Skin epidermis (tissue), 12 donors: Measurements from ENCODE around the gene IL18R1.
"Not testable (repeated sequence)": the region's sequence is repeated elsewhere in the genome, so short reads cannot be mapped to it uniquely, and the experiment has no call there.

Source experiments
- H3K27ac ChIP-seq, 21 experiments: fragments of 200-600 bp; sonication (generic) in 11 of 21; one replicate each; pipeline ENCODE4 v1.5.0; 2020; ENCODE audit warnings: mild to moderate bottlenecking in 3 of 21, inconsistent platforms in 2 of 21, moderate library complexity in 2 of 21
- H3K4me3 ChIP-seq, 7 experiments: fragments of 200-600 bp; sonication (generic) in 2 of 7; one replicate each; pipeline ENCODE4 v1.5.0; 2020; ENCODE audit warnings: inconsistent platforms in 2 of 7, mild to moderate bottlenecking in 2 of 7, moderate library complexity in 1 of 7

IL18R1 gene

DNA sequence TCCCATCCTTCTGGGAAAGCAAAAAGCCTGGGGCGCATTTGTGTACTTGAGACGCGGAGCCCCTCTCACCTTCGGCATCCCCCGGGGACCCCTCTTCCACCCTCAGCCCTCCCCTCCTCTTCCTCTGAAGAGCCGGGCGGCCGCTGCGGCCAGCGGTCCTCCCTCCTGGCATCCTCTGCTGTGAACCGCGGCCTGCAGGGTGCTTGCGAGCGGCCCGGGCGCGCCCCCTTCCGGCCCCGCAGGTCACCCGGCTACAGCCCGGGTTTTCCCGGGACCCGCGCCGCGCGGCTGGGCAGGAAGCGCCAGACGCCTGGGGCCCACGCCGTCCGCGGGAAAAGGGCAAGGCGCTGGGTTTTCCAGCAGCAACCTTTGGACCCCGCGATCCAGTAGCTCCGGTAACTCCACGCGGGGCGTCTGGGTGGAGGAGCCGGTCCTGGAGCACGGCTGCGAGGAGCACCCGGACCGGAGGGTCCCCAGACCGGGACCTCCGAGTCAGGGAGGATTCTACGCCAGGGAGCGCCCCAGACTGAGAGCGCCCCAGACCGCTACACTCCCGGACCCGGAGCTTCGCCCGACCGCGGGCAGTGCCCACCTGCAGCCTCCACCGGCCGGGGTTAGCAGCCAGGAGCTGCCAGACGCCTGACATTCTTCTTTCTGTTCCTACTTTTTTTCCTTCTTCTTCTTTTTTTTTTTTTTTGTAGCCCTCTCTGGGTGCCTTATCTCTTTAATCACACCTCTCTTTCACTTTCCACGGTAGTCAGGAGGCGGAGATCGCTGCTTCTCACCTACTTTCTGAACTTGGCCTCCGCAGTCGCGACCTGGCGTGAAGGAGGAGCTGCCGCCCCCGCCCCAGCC is at the start of gene IL18R1:
Gene IL18R1, plus strand, starts transcription at position 271 of the 855 bp plus-strand sequence. CDS start 6,865 bp downstream, outside the sequence.
- Histone ChIP-seq H3K27ac (peak within 1 kb of the TSS; percentile 37 to 92 (median 82)), H3K4me3 (peak within 1 kb of the TSS; percentile 53 to 78 (median 62))

DNA sequence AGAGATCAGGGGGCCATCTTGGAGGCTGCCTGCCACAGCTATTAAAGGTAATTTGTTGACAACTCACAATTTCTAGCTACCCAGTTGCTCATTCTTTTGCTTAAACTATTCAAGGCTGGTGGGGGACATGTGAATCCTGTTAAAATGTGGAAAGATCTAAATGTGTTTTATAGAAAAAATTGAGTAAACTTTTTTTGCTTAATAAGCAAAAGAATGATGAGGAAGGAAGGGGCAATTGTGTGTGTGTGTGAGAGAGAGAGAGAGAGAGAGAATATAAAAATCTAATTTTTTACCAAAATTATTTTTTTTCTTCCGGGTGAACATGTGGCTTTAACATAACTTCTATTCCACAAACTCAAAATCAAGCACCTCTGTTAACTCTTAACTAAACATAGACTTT is 49.5 kb upstream of the IL18R1 start:
- Histone ChIP-seq H3K4me3 (no peak overlapping the region), H3K27ac (no peak overlapping the region)

DNA sequence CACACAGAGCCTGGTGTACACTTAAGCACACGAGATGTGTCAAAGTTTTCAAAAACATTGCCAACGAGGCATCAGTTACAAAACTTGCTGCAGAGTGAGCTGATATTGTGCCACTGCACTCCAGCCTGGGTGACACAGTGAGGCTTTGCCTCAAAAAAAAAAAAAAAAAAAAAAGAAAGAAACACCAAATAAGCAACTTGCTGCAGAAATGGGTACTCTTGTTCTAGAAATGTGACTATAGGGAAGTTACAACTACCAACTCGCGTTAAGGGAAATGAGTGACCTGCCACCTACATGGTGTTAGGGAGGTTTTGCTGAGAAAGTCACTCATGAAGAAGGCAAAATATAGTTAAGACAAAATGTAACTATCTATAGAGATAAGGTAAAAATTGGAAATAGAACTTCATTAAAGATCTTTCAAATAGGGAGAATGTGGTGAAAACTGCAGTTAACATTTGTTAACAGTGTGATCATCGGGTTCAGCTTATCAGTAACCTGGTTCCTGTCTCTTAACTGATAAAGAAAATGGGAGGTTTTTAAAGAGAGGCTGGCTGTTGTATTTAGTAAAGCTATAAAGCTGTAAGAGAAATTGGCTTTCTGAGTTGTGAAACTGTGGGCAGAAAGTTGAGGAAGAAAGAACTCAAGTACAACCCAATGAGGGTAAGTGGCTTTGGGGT is 44.5 kb upstream of the IL18R1 start, which contains the start of gene IL1RL1:
Gene IL1RL1, plus strand, starts transcription at position 600 of the 677 bp plus-strand sequence. CDS start 26,702 bp downstream, outside the sequence.
- no peak within 1 kb of the TSS for H3K27ac ChIP-seq
- H3K4me3 ChIP-seq: no peak within 1 kb of the TSS

DNA sequence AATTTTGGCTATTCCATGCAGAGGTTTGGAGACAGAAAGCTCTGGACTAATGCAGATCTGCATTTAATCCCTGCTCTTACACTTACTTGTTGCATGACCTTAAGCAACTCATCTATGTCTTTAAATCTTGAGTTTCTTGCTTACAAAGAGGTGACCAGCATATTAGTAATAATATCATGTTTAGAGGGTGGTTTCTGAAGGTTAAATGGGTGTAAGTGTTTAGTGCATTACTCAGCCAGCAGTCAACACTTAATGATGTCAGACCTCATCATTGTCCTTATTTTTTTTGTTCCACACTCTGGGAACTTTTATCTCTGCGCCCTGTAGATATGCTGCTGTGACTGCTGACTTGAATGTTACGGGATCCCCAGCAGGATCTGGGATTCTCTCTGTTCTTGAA is 42.6 kb upstream of the IL18R1 start:
- H3K4me3 ChIP-seq: no peak overlapping the region
- H3K27ac ChIP-seq: peak overlapping the region in 1 of 21 experiments; percentile 14

GRCh38 chr2:102313471-102313870 is 42.1 kb upstream of the IL18R1 start:
- H3K4me3 ChIP-seq: peak overlapping the region in 1 of 7 experiments; percentile 3

GRCh38 chr2:102313950-102314349 is 41.6 kb upstream of the IL18R1 start:
- Histone ChIP-seq H3K27ac (no peak overlapping the region), H3K4me3 (no peak overlapping the region)

More at GRCh38 chr2:102313471-102313870, 42.1 kb upstream of the IL18R1 start:
- H3K27ac ChIP-seq: peak overlapping the region in 1 of 21 experiments; percentile 51

DNA sequence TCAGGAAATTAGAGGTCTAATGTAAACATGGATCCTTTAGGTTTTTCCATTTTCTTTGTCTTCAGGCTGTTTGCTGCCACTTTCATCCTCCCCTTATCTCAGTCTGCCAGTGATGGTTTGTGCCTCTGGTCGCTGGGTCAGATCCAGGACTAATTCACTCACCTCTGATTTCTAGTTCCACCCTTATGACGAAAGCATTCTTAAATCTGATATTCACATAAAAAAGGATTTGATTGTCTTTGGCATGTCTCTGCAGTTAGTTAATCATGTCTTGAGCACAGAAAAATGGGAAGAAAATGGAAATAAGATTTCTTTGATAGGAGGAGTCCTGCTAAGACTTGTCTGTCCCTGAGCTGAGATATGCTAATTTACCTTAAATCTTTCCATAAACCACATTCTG is 39.7 kb upstream of the IL18R1 start:
- Histone ChIP-seq H3K27ac (no peak overlapping the region), H3K4me3 (no peak overlapping the region)

GRCh38 chr2:102317715-102318114 is 37.9 kb upstream of the IL18R1 start:
- H3K4me3 ChIP-seq: no peak overlapping the region
- H3K27ac ChIP-seq: no peak overlapping the region

GRCh38 chr2:102318437-102318836 is 37.2 kb upstream of the IL18R1 start:
- H3K4me3 ChIP-seq: no peak overlapping the region
- no peak overlapping the region for H3K27ac ChIP-seq

DNA sequence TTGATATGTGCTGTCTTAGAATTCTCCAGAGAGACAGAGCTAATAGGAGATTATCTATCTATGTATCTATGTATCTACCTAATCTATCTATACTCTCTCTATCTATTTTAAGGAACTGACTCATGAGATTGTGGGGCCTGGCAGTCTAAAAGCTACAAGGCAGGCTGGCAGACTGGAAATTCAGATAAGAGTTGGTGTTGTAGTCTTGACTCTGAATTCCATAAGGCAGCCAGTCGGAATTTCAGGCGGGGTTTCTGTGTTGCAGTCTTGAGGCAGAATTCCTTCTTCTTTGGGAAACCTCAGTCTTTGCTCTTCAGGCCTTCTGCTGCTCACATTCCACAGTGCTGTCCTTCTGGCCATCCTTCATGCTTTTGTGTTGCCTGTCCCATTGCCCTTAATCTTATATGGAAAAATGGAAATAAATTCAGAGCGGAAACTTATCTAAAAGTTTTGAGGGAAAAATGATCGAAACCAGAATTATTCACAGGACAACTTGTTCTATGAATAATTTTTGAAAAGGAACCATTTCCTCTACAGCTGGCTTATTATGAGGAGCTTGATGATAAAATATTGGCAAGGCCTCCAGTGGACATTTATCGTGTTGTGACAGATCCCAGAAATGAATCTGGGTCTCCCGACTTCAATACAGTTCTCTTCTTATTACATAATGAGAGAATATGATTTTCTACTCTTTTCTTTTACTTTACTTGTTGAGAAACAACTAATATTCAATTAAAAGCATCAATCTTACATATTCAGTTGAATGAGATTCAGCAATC is 33.5 kb upstream of the IL18R1 start:
- H3K27ac ChIP-seq: no peak overlapping the region
- H3K4me3 ChIP-seq: no peak overlapping the region

GRCh38 chr2:102324914-102325313 is 30.7 kb upstream of the IL18R1 start:
- H3K27ac ChIP-seq, H3K4me3 ChIP-seq: not testable (repeated sequence)

DNA sequence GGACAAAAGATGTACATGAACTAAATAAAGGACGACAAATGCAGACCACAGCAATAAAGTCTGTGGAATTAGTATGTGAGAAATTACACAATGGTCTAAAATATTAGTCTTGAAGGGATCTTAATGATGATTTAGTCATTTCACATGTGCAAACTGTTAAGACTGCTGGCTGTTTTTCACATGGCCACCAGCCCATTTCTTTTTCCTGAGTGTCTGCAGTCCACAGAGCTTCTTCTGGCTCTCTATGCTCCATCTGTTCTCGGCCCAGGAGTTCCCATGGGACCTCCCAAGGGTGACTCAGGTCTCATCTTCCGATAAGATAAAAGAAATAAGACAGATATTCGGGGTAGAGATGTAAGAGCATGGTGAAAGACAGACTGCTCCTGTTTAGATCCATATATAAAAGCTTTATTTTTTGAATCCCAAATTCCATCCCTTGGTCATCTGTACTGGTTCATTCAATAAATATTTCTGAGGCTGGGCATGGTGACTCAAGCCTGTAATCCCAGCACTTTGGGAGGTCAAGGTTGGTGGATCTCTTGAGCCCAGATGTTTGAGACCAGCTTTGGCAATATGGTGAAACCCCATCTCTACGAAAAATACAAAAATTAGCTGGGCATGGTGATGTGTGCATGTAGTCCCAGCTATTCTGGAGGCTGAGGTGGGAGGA is 24.1 kb upstream of the IL18R1 start:
- H3K4me3 ChIP-seq: no peak overlapping the region
- peak overlapping the region in 2 of 21 experiments; percentile 6 to 61 for H3K27ac ChIP-seq

DNA sequence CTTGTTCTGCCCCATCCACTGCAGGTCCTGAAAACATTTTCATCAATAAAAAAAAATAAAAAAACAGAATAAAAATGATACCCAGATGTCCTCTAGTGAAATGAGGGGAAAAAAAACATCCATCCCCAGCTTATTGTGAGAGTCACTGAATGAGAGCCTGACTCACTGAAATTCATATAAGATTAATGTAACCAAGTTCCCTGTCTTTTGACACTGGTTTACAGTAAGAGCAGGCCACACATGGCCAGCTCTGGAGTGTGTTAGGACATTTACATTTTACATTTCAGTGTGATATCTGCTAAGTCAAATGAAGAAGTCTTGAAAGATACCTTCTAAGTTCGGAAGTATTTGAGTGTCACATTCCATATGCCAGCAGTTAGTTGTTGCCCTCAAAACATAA is 21.1 kb upstream of the IL18R1 start:
- Histone ChIP-seq H3K27ac (no peak overlapping the region), H3K4me3 (no peak overlapping the region)

DNA sequence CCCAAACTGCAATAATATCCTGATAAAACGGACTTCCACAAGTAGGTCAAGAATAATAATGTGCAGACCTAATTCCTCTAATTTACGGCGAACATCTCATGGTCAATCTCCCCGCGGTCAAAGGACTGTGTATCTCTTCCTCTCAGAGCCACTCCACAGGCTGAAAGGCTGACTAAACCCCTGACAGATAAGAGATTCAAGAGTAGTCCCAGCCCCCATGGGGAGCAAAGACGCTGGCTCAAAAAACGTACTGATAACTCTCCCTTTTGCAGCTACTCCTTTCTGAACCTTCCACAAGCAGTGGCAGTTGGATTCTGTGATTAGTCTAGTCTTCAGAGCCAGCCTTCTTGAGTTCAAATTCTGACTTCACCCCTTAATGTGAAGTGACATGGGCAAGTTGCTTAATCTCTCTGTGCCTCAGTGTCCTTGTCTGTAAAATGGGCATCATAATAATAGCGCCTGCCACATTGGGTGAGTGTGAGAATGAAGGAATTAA is 19.7 kb upstream of the IL18R1 start:
- Histone ChIP-seq H3K4me3 (no peak overlapping the region), H3K27ac (peak overlapping the region in 1 of 21 experiments; percentile 48)

GRCh38 chr2:102336502-102336945 is 19.1 kb upstream of the IL18R1 start:
- Histone ChIP-seq H3K4me3 (no peak overlapping the region), H3K27ac (peak overlapping the region in 6 of 21 experiments; percentile 4 to 56 (median 36))

DNA sequence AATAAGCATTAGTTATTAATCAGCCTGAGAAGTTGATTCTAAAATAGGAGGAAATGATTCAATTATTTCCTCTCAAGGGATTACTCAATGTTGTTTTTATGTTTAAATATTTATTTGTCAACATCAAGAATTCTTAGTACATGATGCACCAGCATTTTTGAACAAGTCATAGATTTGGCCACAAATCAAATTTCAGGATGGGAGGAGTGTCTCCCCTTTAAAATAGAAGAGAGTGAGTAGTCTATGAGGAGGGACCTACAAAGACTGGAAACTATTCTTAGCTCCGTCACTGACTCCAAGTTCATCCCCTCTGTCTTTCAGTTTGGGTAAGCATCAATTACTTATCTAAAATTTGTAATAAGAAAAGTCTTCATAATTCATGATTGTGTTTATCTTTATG is 18.6 kb upstream of the IL18R1 start:
- Histone ChIP-seq H3K27ac (peak overlapping the region in 5 of 21 experiments; percentile 4 to 56 (median 40)), H3K4me3 (no peak overlapping the region)

DNA sequence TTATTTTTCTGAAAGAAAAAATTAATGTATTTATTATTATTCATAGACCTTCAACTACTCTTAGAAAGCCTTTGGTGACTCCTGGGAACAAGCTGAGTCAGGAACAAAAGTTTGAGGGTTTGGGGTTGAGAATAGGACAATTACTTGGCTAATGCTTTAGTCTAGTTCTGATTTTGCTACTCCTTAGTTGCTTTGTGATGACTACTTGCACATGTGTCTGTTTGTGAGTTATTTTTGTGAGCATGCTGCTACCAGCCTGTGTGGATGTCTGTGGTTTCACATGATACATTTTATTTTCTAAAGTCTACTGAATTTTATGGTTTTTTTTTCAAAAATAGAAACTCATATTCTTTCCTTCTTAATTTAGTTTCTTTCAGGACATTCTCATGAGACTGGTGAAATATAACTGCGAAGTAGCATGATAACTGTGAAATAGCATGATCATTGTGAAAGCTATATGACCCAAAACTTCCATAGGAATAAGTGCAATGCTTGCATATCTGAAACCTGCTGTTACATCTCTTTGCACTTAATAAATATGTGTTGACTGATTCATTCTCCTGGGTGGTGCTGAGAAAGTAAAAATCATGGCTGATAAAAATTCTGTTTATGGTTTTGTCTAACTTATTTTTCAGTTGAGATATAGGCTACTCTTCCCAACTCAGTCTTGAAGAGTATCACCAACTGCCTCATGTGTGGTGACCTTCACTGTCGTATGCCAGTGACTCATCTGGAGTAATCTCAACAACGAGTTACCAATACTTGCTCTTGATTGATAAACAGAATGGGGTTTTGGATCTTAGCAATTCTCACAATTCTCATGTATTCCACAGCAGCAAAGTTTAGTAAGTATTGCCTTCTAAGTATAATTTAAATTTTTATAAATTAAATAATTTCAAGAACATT is 17.9 kb upstream of the IL18R1 start:
- peak overlapping the region in 3 of 21 experiments; percentile 2 to 56 (median 9) for H3K27ac ChIP-seq
- no peak overlapping the region for H3K4me3 ChIP-seq

DNA sequence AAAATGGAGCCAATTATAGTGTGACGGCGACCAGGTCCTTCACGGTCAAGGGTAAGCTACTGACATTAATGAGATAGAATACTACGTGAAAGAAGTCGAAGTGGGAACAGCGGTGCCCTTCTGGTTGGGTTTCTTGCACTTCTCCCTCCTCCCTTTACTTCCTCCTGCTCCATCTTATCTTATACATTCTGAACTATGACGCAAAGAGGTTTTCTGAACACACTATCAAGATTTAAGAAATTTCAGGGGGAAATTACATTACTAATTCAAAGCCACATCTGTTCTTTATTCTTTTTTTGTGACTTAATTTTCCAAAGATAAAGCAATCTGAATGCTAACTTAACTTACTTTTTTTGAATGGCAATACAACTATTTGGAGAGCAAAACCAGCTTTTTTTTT is 14.8 kb upstream of the IL18R1 start:
- Histone ChIP-seq H3K4me3 (no peak overlapping the region), H3K27ac (no peak overlapping the region)
